ENCODE results near the gene CLNK. TPM values are rescaled to one million over a fixed set of nuclear protein-coding genes. Genes with fewer than 3 reads are reported as not detected.

CLNK gene
- total RNA-seq, 4 donors from 2014 or later = 0.17 TPM; not detected in 3

GRCh38 chr4:10569491-10569890 lies 115.1 kb downstream of the CLNK start:
- no peak for TF ChIP-seq CTCF (IDR thresholded peaks at IDR 0.05; ENCODE audit: low read depth)

- no peak for TF ChIP-seq CTCF (IDR thresholded peaks at IDR 0.05; ENCODE audit: low read depth)
Measured at GRCh38 chr4:10567766-10568165, 116.8 kb downstream of the CLNK start.

GRCh38 chr4:10565166-10565780 lies 119.3 kb downstream of the CLNK start:
- no peak for TF ChIP-seq CTCF (IDR thresholded peaks at IDR 0.05; ENCODE audit: low read depth)

GRCh38 chr4:10554694-10555093 lies 129.9 kb downstream of the CLNK start:
- no peak for TF ChIP-seq CTCF (IDR thresholded peaks at IDR 0.05; ENCODE audit: low read depth)

GRCh38 chr4:10554121-10554520 lies 130.4 kb downstream of the CLNK start:
- no peak for TF ChIP-seq CTCF (IDR thresholded peaks at IDR 0.05; ENCODE audit: low read depth)

GRCh38 chr4:10552591-10553280 lies 131.8 kb downstream of the CLNK start:
- no peak for TF ChIP-seq CTCF (IDR thresholded peaks at IDR 0.05; ENCODE audit: low read depth)

GRCh38 chr4:10535912-10536311 lies 148.7 kb downstream of the CLNK start:
- no peak for TF ChIP-seq CTCF (IDR thresholded peaks at IDR 0.05; ENCODE audit: low read depth)
